Lower leg skin (tissue), 4 donors: ENCODE results near the gene KIF20A. TPM values are rescaled to one million over a fixed set of nuclear protein-coding genes. Genes with fewer than 3 reads are reported as not detected.
"Not testable (repeated sequence)": the region's sequence is repeated elsewhere in the genome, so short reads cannot be mapped to it uniquely, and the experiment has no call there.

ENCODE experiments used
- DNase-seq, 2 donors: peaks; one replicate each; pipeline ENCODE4 v3.0.0-alpha.2; 2019; ENCODE audit warnings: low spot score in 2 of 2
- H3K4me3 ChIP-seq: fragments of 200-600 bp; sonication (generic); 2 replicates; pipeline ENCODE4 v1.5.1; 2017; ENCODE audit warnings: mild to moderate bottlenecking, low read depth; ENCODE audit not compliant: poor library complexity, severe bottlenecking
- POLR2A ChIP-seq, 2 donors: fragments of 450-650 bp; IDR thresholded peaks; one replicate each; pipeline ENCODE4 v1.6.1; 2016 to 2017; ENCODE audit warnings: antibody characterized with exemption in 2 of 2, mild to moderate bottlenecking in 1 of 2, moderate library complexity in 1 of 2
- WGBS, 2 donors: methylation state at CpG; one replicate each; pipeline ENCODE4 v1.1.5; 2018; 5-methylcytosine and 5-hydroxymethylcytosine counted together
- intact Hi-C: fragments of 100-400 bp; cut with DNase I; formaldehyde crosslinking; loops from one replicate; pipeline ENCODE4 v1.15.0; 2023; ENCODE audit warnings: low total_unique reads
- total RNA-seq, 4 donors: library from RNA; depleted of rRNA; stranded (reverse); fragments of >200 nt; gene quantifications; one replicate each; pipeline ENCODE4 v1.1.0, GENCODE V29; 2016
- TF ChIP-seq, protein P1 (sequence below), 3 donors: fragments of 450-650 bp; IDR thresholded peaks; one replicate each; pipeline ENCODE4 v1.5.1; 2016; ENCODE audit warnings: antibody characterized with exemption in 3 of 3, mild to moderate bottlenecking in 3 of 3, moderate library complexity in 2 of 3

The KIF20A gene
- total RNA-seq, 4 donors from 2014 or later = 1.3 to 3.2 (median 2.3) TPM

GRCh38 chr5:138192826-138193225 lies 13.9 kb downstream of the KIF20A start:
- TF ChIP-seq POLR2A (IDR thresholded peaks at IDR 0.05) = no peak
- TF ChIP-seq, protein P1, sequence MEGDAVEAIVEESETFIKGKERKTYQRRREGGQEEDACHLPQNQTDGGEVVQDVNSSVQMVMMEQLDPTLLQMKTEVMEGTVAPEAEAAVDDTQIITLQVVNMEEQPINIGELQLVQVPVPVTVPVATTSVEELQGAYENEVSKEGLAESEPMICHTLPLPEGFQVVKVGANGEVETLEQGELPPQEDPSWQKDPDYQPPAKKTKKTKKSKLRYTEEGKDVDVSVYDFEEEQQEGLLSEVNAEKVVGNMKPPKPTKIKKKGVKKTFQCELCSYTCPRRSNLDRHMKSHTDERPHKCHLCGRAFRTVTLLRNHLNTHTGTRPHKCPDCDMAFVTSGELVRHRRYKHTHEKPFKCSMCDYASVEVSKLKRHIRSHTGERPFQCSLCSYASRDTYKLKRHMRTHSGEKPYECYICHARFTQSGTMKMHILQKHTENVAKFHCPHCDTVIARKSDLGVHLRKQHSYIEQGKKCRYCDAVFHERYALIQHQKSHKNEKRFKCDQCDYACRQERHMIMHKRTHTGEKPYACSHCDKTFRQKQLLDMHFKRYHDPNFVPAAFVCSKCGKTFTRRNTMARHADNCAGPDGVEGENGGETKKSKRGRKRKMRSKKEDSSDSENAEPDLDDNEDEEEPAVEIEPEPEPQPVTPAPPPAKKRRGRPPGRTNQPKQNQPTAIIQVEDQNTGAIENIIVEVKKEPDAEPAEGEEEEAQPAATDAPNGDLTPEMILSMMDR (IDR thresholded peaks at IDR 0.05) = no peak
- H3K4me3 ChIP-seq = no peak overlapping the region
- 90 to 91% methylated on average over 3 of the region's 3 CpGs for WGBS, 2 donors
- DNase-seq = no peak
- intact Hi-C loops = no loop called here

DNA sequence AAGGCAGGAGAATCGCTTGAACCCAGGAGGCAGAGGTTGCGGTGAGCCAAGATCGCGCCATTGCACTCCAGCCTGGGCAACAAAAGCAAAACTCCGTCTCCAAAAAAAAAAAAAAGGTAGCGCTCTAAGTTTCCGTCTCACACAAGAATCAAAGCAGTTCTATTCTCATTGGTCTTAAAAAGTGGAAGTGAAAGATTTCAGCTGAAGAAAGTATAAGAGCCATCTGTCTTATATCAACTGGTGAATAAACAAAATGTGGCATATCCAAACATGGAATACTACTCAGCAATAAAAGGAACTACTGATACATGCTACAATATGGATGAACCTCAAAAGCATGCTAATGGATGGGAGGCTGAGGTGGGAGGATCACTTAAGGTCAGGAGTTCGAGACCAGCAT lies 14.9 kb downstream of the KIF20A start:
- WGBS, 2 donors = 93 to 94% methylated on average over 8 of the region's 8 CpGs

GRCh38 chr5:138210985-138211384 lies 32.1 kb downstream of the KIF20A start:
- intact Hi-C loops = no loop called here
- DNase-seq = no peak
- no peak overlapping the region for H3K4me3 ChIP-seq
- WGBS, 2 donors = 95 to 97% methylated on average over 3 of the region's 3 CpGs
- TF ChIP-seq, protein P1 (IDR thresholded peaks at IDR 0.05) = no peak
- no peak for TF ChIP-seq POLR2A (IDR thresholded peaks at IDR 0.05)

More for the DNA sequence above, 14.9 kb downstream of the KIF20A start:
- intact Hi-C loops, DNase-seq, H3K4me3 ChIP-seq: not testable (repeated sequence)

GRCh38 chr5:138212828-138213160 lies 33.9 kb downstream of the KIF20A start:
- peak overlapping the region; percentile 97 for H3K4me3 ChIP-seq
- peak in 1 of 2 donors; percentile 85 for DNase-seq
- no peak for TF ChIP-seq POLR2A (IDR thresholded peaks at IDR 0.05)
- TF ChIP-seq, protein P1 (IDR thresholded peaks at IDR 0.05) = no peak
- intact Hi-C loops = no loop called here
- whole genome bisulfite sequencing, 2 donors = 0% methylated on average over 4 to 8 of the region's 8 CpGs

GRCh38 chr5:138213161-138214029 lies 34.5 kb downstream of the KIF20A start, which contains the start of gene CDC23:
Gene CDC23 (minus strand): TSS chr5:138213323. CDS start chr5:138213312, 11 bp downstream.
- no peak for TF ChIP-seq POLR2A (IDR thresholded peaks at IDR 0.05)
- TF ChIP-seq, protein P1 (IDR thresholded peaks at IDR 0.05) = no peak
- peak; percentile 98 for DNase-seq
- 1% methylated on average over 32 of the region's 32 CpGs for WGBS, 2 donors
- peak within 1 kb of the TSS; percentile 97 for H3K4me3 ChIP-seq
- intact Hi-C loops = no loop called here

GRCh38 chr5:138216799-138217198 lies 37.9 kb downstream of the KIF20A start:
- TF ChIP-seq POLR2A (IDR thresholded peaks at IDR 0.05) = no peak
- TF ChIP-seq, protein P1 (IDR thresholded peaks at IDR 0.05) = no peak
- no peak for DNase-seq
- no peak overlapping the region for H3K4me3 ChIP-seq
- 75 to 78% methylated on average over 2 of the region's 2 CpGs for WGBS, 2 donors
- intact Hi-C loops = no loop called here
